ENCODE data around the gene CYP11A1. TPM values are rescaled to one million over a fixed set of nuclear protein-coding genes. Genes with fewer than 3 reads are reported as not detected.

Gene CYP11A1
- total RNA-seq, 1 experiment from 2014 or later: 1.7 TPM

DNA sequence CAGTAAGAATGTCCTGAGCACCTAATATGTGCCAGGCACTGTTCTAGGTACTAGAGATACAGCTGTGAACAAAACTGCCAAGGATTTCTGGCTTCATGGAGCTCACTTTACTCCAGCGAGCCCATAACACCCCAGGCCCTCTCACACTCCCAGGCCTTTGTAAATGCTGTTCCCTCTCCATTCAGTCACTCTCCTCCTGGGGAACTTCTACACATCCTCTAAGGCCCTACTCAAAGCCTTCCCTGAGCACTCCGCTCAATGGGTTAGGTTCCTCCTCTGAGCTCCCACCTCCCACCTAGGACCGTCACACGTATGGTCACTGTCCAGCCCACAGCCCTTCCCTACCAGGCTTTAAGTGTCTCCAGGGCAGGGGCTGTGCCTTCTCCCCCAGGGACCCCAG lies 39.1 kb upstream of the CYP11A1 start:
- Mint-ChIP-seq H3K4me1 (peaks cover 9 to 27% of the 10 kb centered on the region in 2 experiments), H3K27ac (no peak overlapping the region), H3K36me3 (ENCODE audit: insufficient read depth in 1 of 3, low read depth in 3 of 3) (peaks cover 3 to 5% (median 3%) of the 10 kb centered on the region in 3 experiments; a peak in 3 of 7 replicates), H3K27me3 (ENCODE audit: low read depth) (no peaks in the 10 kb centered on the region; the same call in 1 of the 2 replicates), H3K9me3 (no peaks in the 10 kb centered on the region), H3K4me3 (no peak overlapping the region)
- Histone ChIP-seq H3K56ac (ENCODE audit: insufficient read length, low read depth, low read length) (no peak overlapping the region), H3K4ac (ENCODE audit: low read depth, low read length) (no peak overlapping the region), H4K91ac (ENCODE audit: insufficient read length, low read depth, low read length) (no peak overlapping the region), H2AFZ (ENCODE audit: low read length) (no peak overlapping the region), H2BK12ac (ENCODE audit: insufficient read length, low read depth, low read length) (no peak overlapping the region), H3K18ac (ENCODE audit: insufficient read length, low read depth, low read length) (no peak overlapping the region), H3K4me2 (ENCODE audit: insufficient read depth, insufficient read length, low read length) (no peak overlapping the region), H3K9me3 (ENCODE audit: control insufficient read depth, low read depth, low read length) (no peaks in the 10 kb centered on the region), H4K5ac (ENCODE audit: insufficient read length, low read depth, low read length) (no peak overlapping the region), H3K9ac (ENCODE audit: extremely low read depth, insufficient read length, low read length) (no peak overlapping the region), H4K8ac (replicated peaks; ENCODE audit: insufficient read length, low read depth, low read length) (no peak overlapping the region), H2BK15ac (ENCODE audit: low read depth, low read length) (no peak overlapping the region), H2BK120ac (ENCODE audit: low read depth, low read length, poor library complexity, severe bottlenecking) (no peak overlapping the region), H4K20me1 (ENCODE audit: control insufficient read depth, insufficient read depth, insufficient read length) (no peaks in the 10 kb centered on the region), H3K23me2 (ENCODE audit: insufficient read length, low read depth, low read length, poor library complexity, severe bottlenecking) (no peaks in the 10 kb centered on the region), H2BK5ac (ENCODE audit: insufficient read length, low read length) (no peak overlapping the region), H3K23ac (ENCODE audit: insufficient read length, low read depth, low read length) (no peak overlapping the region), H3T11ph (ENCODE audit: low read length) (no peak overlapping the region), H3K4me1 (ENCODE audit: insufficient read depth, low read length) (no peaks in the 10 kb centered on the region; the same call in 1 of the 2 replicates), H3K27me3 (ENCODE audit: insufficient read depth, low read length) (no peaks in the 10 kb centered on the region), H3K14ac (ENCODE audit: insufficient read depth, low read length) (no peak overlapping the region), H2BK20ac (ENCODE audit: low read depth, low read length, poor library complexity, severe bottlenecking) (no peak overlapping the region), H3K79me1 (ENCODE audit: insufficient read depth, low read depth, low read length, poor library complexity, severe bottlenecking) (no peaks in the 10 kb centered on the region), H3K27ac (ENCODE audit: insufficient read length, low read depth, low read length) (no peak overlapping the region), H2AK5ac (ENCODE audit: insufficient read length, low read length) (no peak overlapping the region), H3K79me2 (ENCODE audit: insufficient read depth, low read length) (no peaks in the 10 kb centered on the region)
- TF ChIP-seq, protein P1, sequence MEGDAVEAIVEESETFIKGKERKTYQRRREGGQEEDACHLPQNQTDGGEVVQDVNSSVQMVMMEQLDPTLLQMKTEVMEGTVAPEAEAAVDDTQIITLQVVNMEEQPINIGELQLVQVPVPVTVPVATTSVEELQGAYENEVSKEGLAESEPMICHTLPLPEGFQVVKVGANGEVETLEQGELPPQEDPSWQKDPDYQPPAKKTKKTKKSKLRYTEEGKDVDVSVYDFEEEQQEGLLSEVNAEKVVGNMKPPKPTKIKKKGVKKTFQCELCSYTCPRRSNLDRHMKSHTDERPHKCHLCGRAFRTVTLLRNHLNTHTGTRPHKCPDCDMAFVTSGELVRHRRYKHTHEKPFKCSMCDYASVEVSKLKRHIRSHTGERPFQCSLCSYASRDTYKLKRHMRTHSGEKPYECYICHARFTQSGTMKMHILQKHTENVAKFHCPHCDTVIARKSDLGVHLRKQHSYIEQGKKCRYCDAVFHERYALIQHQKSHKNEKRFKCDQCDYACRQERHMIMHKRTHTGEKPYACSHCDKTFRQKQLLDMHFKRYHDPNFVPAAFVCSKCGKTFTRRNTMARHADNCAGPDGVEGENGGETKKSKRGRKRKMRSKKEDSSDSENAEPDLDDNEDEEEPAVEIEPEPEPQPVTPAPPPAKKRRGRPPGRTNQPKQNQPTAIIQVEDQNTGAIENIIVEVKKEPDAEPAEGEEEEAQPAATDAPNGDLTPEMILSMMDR (conservative IDR thresholded peaks at IDR 0.05): no peak
- no peak for DNase-seq
- WGBS (ENCODE audit: extremely low coverage, insufficient read length, low lambda C conversion rate): no CpG with 5 or more reads among the region's 4 CpGs
